Measurements from ENCODE around the gene TEC. TPM values are rescaled to one million over a fixed set of nuclear protein-coding genes. Genes with fewer than 3 reads are reported as not detected.

TEC gene
- total and polyA plus RNA-seq, 10 donors, result 1.9 to 15.3 (median 7.2) TPM

- Histone ChIP-seq H3K36me3 (no peaks in the 10 kb centered on the region), H3K4me3 (no peak overlapping the region), H3K27me3 (replicated peaks in 1 of 7) (no peaks in the 10 kb centered on the region), H3K9me3 (no peaks in the 10 kb centered on the region), H3K4me1 (peaks cover 0 to 19% (median 3%) of the 10 kb centered on the region in 6 donors), H3K27ac (no peak overlapping the region)
- TF ChIP-seq POLR2A (IDR thresholded peaks at IDR 0.05), result no peak
- no peak for TF ChIP-seq POLR2AphosphoS5 (IDR thresholded peaks at IDR 0.05)
- TF ChIP-seq, protein P1, sequence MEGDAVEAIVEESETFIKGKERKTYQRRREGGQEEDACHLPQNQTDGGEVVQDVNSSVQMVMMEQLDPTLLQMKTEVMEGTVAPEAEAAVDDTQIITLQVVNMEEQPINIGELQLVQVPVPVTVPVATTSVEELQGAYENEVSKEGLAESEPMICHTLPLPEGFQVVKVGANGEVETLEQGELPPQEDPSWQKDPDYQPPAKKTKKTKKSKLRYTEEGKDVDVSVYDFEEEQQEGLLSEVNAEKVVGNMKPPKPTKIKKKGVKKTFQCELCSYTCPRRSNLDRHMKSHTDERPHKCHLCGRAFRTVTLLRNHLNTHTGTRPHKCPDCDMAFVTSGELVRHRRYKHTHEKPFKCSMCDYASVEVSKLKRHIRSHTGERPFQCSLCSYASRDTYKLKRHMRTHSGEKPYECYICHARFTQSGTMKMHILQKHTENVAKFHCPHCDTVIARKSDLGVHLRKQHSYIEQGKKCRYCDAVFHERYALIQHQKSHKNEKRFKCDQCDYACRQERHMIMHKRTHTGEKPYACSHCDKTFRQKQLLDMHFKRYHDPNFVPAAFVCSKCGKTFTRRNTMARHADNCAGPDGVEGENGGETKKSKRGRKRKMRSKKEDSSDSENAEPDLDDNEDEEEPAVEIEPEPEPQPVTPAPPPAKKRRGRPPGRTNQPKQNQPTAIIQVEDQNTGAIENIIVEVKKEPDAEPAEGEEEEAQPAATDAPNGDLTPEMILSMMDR (IDR thresholded peaks at IDR 0.05 in 8 of 11, conservative IDR thresholded peaks at IDR 0.05 in 3 of 11), result no peak
- DNase-seq, result no peak
- 57 to 67% (median 66%) methylated on average over 7 of the region's 7 CpGs for WGBS, 5 donors
- intact Hi-C loops (cut with DNase I; ENCODE audit: low total_unique reads), result no loop called here
Observed at GRCh38 chr4:48247142-48247877, 22.3 kb downstream of the TEC start.

DNA sequence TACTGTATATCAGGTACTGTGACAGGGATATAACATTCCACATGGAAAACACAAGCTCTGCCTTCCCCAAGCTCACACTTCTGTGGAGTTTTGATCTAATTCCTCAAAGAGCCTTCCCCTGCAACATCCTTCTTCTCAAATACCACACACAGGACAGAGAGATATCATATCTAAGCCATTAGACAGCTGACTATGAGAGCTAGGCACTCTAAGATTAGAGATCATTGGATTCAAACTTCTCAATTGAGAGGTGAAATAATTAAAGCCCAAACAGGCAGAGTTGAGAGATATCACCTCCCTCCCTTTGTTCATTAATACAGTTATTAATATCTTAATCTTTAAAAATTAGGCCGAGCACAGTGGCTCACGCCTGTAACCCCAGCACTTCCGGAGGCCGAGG is 25.0 kb downstream of the TEC start:
- Histone ChIP-seq H3K27ac (no peak overlapping the region), H3K4me3 (no peak overlapping the region), H3K4me1 (peaks cover 0 to 21% (median 3%) of the 10 kb centered on the region in 6 donors), H3K9me3 (no peaks in the 10 kb centered on the region), H3K27me3 (replicated peaks in 1 of 7) (no peaks in the 10 kb centered on the region), H3K36me3 (no peaks in the 10 kb centered on the region)
- WGBS, 5 donors, result 92 to 99% (median 98%) methylated on average over 4 of the region's 4 CpGs
- intact Hi-C loops (cut with DNase I; ENCODE audit: low total_unique reads), result no loop called here
- TF ChIP-seq POLR2AphosphoS5 (IDR thresholded peaks at IDR 0.05) (no peak), POLR2A (IDR thresholded peaks at IDR 0.05) (no peak)
- TF ChIP-seq, protein P1 (IDR thresholded peaks at IDR 0.05 in 8 of 11, conservative IDR thresholded peaks at IDR 0.05 in 3 of 11), result no peak
- DNase-seq, result no peak

DNA sequence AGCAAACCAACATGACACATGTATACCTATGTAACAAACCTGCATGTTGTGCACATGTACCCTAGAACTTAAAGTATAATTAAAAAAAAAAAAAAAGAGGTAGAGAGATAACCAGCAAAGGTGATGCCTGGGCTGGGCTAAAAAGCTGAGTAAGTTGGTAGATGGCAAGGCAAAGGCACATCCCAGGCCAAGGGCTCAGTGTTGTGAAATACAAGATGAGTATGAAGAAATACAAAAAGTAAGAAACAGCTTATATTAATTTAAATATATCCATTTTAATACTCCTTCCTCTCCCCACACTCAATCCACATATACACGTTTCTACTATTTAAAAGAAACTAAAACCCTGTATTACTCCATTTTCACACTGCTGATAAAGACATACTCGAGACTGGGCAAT is 25.8 kb downstream of the TEC start:
- no peak for DNase-seq
- TF ChIP-seq POLR2A (IDR thresholded peaks at IDR 0.05) (no peak), POLR2AphosphoS5 (IDR thresholded peaks at IDR 0.05) (no peak)
- TF ChIP-seq, protein P1 (IDR thresholded peaks at IDR 0.05 in 8 of 11, conservative IDR thresholded peaks at IDR 0.05 in 3 of 11), result no peak
- intact Hi-C loops (cut with DNase I; ENCODE audit: low total_unique reads), result no loop called here
- H3K4me1 ChIP-seq, result peaks cover 0 to 21% (median 3%) of the 10 kb centered on the region in 6 donors
- 55 to 76% (median 71%) methylated on average over 2 of the region's 2 CpGs for WGBS, 5 donors
- H3K27ac ChIP-seq, result no peak overlapping the region
- no peaks in the 10 kb centered on the region for H3K27me3 ChIP-seq (replicated peaks in 1 of 7)
- H3K4me3 ChIP-seq, result no peak overlapping the region
- H3K36me3 ChIP-seq, result no peaks in the 10 kb centered on the region
- H3K9me3 ChIP-seq, result no peaks in the 10 kb centered on the region

DNA sequence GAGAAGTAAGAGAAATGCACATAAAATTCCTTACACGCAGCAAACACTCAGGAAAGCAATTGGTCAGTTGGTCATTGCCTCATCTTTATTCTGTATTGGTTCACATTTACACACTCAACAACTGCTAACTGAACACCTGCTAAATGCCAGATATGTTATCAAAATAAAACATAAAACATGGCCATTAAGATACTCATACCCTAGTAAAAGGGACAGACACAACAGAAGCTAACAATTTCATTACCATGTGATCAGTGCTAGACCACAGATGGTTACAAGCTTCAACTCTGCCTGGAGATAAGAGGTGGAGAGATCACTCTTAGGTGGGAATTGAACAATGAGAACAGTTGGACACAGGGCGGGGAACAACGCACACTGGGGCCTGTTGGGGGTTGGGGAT is 26.2 kb downstream of the TEC start:
- no peaks in the 10 kb centered on the region for H3K27me3 ChIP-seq (replicated peaks in 1 of 7)
- H3K4me3 ChIP-seq, result no peak overlapping the region
- DNase-seq, result no peak
- WGBS, 5 donors, result 77 to 93% (median 86%) methylated on average over 3 of the region's 3 CpGs
- no peaks in the 10 kb centered on the region for H3K36me3 ChIP-seq
- H3K4me1 ChIP-seq, result peaks cover 0 to 18% (median 3%) of the 10 kb centered on the region in 6 donors
- intact Hi-C loops (cut with DNase I; ENCODE audit: low total_unique reads), result no loop called here
- no peaks in the 10 kb centered on the region for H3K9me3 ChIP-seq
- no peak for TF ChIP-seq POLR2A (IDR thresholded peaks at IDR 0.05)
- H3K27ac ChIP-seq, result no peak overlapping the region

Measured in spleen (tissue), 11 donors.